ENCODE measurements around the gene LITAFD.
"Not testable (repeated sequence)": the region's sequence is repeated elsewhere in the genome, so short reads cannot be mapped to it uniquely, and the experiment has no call there.

LITAFD gene

DNA sequence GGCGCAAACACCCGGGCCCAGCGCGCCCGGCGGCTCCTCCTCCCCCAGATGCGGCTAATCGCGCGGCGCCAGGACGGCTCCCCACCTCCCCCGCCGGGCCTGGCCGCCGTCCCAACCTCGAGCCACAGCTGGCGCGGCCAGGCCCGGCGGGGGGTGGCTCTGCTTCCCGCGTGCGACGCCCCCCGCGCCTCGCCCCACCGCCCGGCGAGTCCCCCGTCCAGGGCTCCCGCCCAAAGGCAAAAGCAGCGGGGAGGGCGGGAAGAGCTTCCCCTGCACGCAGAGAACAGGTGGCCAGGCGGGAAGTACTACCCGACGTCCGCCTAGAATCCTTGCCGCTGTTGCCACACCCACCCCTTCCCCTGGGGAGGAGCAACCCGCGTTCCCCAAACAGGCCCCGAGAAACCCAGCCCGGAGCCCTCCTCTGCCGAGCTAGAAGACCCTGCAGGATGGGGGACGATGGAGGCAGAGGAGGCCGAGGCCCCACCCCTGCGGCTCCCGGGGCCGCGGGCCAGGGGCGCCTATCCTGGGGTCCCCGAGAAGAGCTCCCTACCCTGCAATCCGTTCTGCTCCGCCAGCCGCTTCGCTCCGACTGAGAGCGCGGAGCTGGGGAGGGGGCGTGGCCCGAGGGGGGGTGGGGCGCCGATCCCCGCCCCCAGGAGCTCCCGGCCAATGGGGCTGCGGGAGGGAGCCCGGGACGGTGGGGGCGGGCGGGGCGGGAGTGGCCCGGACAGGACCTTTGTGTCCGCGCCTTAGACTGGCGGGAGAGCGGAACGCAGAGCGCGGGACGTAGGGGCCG, 13.5 kb upstream of the LITAFD start, which contains the start of gene CARHSP1:
CARHSP1 (minus strand) TSS at position 591 of the 796 bp plus-strand sequence. CDS start 9,678 bp downstream, outside the sequence.
- H3K4me3 ChIP-seq (ENCODE audit: low read length): peak within 1 kb of the TSS; percentile 68
- TF ChIP-seq, protein P1, sequence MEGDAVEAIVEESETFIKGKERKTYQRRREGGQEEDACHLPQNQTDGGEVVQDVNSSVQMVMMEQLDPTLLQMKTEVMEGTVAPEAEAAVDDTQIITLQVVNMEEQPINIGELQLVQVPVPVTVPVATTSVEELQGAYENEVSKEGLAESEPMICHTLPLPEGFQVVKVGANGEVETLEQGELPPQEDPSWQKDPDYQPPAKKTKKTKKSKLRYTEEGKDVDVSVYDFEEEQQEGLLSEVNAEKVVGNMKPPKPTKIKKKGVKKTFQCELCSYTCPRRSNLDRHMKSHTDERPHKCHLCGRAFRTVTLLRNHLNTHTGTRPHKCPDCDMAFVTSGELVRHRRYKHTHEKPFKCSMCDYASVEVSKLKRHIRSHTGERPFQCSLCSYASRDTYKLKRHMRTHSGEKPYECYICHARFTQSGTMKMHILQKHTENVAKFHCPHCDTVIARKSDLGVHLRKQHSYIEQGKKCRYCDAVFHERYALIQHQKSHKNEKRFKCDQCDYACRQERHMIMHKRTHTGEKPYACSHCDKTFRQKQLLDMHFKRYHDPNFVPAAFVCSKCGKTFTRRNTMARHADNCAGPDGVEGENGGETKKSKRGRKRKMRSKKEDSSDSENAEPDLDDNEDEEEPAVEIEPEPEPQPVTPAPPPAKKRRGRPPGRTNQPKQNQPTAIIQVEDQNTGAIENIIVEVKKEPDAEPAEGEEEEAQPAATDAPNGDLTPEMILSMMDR (IDR thresholded peaks at IDR 0.05; ENCODE audit: insufficient read depth, low read depth, low read length, missing control alignments): no peak
- peak; percentile 92 for DNase-seq (ENCODE audit: low read depth)

DNA sequence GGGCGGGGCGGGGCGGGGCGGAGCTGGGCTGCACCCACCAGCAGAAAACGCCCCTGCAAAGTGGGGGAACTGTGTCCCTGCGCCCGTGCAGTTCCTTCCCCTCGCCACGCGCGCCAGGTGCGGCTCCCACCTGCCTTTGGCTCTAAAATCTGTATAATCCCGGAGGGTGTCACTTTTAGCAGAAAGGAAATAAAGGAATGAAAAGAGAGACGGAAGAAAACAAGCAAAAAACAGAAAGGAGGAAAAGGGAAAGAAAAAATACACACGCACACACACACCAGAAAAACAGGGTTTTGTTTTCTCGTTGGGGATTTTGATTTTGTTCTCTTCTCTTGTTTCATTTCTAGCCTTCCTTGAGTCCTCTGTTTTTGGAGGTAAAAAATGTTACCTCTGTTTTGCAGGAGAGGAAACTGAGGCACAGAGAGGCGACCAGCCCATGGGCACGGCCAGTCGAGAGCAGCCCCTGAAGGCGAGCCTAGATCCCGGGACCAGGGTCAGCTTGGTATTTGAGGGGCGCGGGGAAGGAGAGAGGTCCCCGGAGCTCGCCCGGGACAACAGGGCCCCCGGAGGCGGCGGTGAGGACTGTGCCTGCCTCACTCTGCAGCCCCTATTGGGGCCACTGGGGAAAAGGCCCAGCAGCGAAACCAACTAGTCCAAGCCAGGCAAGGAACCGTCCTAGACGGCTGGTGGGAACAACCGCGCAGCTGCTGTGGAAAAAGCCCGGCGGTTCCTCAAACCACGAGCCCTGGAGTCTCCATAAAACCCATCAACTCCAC, 12.8 kb upstream of the LITAFD start:
- TF ChIP-seq, protein P1 (IDR thresholded peaks at IDR 0.05; ENCODE audit: insufficient read depth, low read depth, low read length, missing control alignments): no peak
- peak overlapping the region; percentile 24 for H3K4me3 ChIP-seq (ENCODE audit: low read length)
- DNase-seq (ENCODE audit: low read depth): no peak

DNA sequence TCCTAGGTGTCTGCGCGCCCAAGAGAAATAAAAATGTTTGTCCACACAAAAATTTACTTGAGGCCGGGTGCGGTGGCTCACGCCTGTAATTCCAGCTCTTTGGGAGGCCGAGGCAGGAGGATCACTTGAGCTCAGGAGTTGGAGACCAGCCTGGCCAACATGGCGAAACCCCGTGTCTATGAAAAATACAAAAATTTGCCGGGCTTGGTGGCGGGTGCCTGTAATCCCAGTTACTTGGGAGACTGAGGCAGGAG, 12.2 kb upstream of the LITAFD start:
- H3K4me3 ChIP-seq (ENCODE audit: low read length); DNase-seq (ENCODE audit: low read depth): not testable (repeated sequence)

DNA sequence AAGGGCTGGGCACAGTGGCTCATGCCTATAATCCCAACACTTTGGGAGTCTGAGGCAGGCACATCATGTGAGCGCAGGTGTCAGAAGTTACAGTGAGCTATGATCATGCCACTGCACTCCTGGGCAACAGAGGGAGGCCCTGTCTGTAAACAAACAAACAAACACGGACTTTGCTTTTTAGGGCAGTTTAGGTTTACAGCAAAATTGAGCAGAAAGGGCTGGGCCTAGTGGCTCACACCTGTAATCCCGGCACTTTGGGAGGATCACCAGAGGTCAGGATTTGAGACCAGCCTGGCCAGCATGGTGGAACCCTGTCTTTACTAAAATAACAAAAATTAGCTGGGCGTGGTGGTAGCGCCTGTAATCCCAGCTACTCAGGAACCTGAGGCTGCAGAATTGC, 10.1 kb upstream of the LITAFD start:
- no peak for DNase-seq (ENCODE audit: low read depth)
- TF ChIP-seq, protein P1 (IDR thresholded peaks at IDR 0.05; ENCODE audit: insufficient read depth, low read depth, low read length, missing control alignments): no peak
- no peak overlapping the region for H3K4me3 ChIP-seq (ENCODE audit: low read length)

- no peak for DNase-seq (ENCODE audit: low read depth)
- TF ChIP-seq, protein P1 (IDR thresholded peaks at IDR 0.05; ENCODE audit: insufficient read depth, low read depth, low read length, missing control alignments): peak; percentile 14
- no peak overlapping the region for H3K4me3 ChIP-seq (ENCODE audit: low read length)
Observed at GRCh38 chr16:8872967-8873865, 8.9 kb upstream of the LITAFD start.

DNA sequence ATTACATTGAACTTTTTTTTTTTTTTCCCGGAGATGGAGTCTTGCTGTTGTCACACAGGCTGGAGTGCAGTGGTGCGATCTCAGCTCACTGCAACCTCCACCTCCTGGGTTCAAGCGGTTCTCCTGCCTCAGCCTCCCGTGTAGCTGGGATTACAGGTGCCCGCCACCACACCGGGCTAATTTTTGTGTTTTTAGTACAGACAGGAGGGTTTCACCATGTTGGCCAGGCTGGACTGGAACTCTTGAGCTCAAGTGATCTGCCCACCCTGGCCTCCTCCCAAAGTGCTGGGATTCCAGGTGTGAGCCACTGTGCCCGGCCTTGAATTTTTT, 8.3 kb upstream of the LITAFD start:
- not testable (repeated sequence) for H3K4me3 ChIP-seq (ENCODE audit: low read length); DNase-seq (ENCODE audit: low read depth)

DNA sequence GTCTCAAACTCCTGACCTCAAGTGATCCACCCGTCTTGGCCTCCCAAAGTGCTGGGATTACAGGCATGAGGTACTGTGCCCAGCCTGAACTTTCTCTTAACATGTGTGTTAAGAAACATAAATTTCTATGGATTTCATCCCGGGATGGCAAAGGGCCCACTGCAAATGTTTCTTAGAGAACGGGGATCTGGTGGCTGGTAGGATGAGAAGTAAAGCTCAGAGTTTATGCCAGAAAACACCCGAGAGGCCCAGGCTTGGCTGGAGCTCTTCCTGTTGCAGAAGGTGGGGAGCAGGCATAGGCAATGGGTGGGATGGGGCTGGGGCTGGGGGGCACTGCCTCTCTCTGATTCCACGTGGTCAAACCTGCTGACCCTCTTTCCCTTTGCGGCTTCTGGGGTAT, 7.8 kb upstream of the LITAFD start:
- DNase-seq (ENCODE audit: low read depth): no peak
- TF ChIP-seq, protein P1 (IDR thresholded peaks at IDR 0.05; ENCODE audit: insufficient read depth, low read depth, low read length, missing control alignments): no peak
- H3K4me3 ChIP-seq (ENCODE audit: low read length): no peak overlapping the region

DNA sequence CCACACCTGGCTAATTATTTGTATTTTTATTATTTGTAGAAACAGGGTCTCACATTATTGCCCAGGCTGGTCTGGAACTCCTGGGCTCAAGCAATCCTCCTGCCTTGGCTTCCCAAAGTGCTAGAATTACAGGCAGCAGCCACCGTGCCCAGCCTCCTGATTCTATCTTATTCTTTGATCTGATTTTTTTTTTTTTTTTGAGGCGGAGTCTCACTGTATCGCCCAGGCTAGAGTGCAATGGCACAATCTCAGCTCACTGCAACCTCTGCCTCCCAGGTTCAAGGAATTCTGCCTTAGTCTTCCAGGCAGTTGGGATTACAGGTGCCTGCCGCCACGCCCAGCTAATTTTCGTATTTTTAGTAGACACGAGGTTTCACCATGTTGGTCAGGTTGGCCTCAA, 6.8 kb upstream of the LITAFD start:
- not testable (repeated sequence) for DNase-seq (ENCODE audit: low read depth); H3K4me3 ChIP-seq (ENCODE audit: low read length)

All from epithelial cell of esophagus (primary cell).